Fibroblast of skin of abdomen (primary cell): ENCODE measurements around the gene ESM1. TPM values are rescaled to one million over a fixed set of nuclear protein-coding genes. Genes with fewer than 3 reads are reported as not detected.
"Not testable (repeated sequence)": the region's sequence is repeated elsewhere in the genome, so short reads cannot be mapped to it uniquely, and the experiment has no call there.

Experiments used
- DNase-seq: peaks from one replicate; pipeline ENCODE4 v3.0.0-alpha.2; 2013
- polyA plus RNA-seq, 2 experiments: library from polyadenylated mRNA; unstranded; fragments of 120-200 nt; gene quantifications; one replicate each; pipeline ENCODE4 v1.2.1, GENCODE V29; 2013; ENCODE audit not compliant: insufficient read length in 2 of 2

ESM1 gene, protein sequence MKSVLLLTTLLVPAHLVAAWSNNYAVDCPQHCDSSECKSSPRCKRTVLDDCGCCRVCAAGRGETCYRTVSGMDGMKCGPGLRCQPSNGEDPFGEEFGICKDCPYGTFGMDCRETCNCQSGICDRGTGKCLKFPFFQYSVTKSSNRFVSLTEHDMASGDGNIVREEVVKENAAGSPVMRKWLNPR
- polyA plus RNA-seq (2013, experiment 1 of 2; ENCODE audit: insufficient read length) = 2.5 TPM
- polyA plus RNA-seq (2013, experiment 2 of 2; ENCODE audit: insufficient read length) = 3.5 TPM

DNA sequence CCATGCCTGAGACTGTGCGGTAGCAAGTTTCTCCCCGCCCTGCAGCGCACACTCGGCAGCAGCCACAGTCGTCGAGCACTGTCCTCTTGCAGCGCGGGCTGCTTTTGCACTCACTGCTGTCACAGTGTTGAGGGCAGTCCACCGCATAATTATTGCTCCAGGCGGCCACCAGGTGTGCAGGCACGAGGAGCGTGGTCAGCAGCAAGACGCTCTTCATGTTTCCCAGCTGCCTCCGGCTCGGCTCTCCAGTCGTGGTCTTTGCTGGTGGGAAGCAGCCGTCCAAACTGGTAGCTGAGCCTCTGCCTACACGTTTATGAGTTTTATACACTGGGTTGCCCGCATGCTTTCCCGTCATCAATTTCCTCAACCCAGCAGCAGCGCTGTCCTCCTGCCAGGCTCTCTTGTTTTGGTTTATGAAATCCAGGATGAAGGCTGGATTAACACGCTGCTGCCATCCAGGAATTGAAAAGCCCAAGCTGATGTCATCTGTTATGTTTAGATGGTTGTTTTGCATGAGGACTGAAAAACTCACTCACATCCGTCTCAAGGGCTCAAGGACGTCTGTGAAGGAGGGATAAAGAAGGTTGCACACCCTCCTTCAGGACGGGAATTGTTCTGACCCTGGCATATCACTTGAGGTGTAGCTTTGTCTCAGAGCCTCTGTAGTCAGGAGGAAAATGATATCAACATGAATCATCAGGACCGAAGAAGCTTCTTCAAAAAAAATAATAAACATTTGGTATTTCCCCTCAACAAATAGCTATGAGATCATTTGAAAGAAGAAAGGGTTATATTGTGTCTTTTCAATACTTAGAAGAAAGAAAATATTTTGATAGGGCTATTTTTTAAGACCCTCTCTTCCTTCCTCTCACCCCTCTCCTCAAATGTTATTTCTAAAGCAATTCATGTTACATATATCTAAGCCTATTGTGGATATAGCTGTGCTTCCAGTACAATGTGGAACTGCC lies at the start of gene ESM1:
Gene ESM1 (minus strand): TSS at position 293 of the 968 bp plus-strand sequence. CDS start 76 bp downstream, at position 217.
- peak; percentile 46 for DNase-seq

DNA sequence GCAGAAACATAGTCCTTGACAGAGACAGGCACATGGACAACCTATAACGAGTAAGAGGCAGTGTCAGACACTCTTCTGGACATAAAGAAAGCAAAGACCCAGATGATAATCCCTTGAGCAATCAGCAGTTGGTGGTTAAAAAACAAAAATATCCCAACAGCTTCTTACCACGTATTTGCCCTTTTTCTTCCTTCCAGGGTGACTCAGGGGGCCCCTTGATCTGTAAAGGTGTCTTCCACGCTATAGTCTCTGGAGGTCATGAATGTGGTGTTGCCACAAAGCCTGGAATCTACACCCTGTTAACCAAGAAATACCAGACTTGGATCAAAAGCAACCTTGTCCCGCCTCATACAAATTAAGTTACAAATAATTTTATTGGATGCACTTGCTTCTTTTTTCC lies 48.2 kb upstream of the ESM1 start:
- DNase-seq = no peak

DNA sequence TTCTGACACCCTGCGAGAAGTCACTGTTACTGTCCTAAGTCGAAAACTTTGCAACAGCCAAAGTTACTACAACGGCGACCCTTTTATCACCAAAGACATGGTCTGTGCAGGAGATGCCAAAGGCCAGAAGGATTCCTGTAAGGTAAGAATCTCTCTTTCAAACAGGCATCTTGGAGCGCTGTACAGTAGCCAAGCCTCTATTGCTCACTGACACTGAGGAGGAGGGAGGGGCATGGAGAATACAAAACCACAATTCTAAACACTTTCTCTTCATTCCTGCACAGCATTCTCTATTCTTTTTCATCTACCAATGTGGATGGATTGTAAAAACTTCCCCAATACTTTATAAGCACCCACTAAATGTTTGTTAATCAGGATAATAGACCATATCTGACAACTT lies 46.1 kb upstream of the ESM1 start:
- DNase-seq = no peak

DNA sequence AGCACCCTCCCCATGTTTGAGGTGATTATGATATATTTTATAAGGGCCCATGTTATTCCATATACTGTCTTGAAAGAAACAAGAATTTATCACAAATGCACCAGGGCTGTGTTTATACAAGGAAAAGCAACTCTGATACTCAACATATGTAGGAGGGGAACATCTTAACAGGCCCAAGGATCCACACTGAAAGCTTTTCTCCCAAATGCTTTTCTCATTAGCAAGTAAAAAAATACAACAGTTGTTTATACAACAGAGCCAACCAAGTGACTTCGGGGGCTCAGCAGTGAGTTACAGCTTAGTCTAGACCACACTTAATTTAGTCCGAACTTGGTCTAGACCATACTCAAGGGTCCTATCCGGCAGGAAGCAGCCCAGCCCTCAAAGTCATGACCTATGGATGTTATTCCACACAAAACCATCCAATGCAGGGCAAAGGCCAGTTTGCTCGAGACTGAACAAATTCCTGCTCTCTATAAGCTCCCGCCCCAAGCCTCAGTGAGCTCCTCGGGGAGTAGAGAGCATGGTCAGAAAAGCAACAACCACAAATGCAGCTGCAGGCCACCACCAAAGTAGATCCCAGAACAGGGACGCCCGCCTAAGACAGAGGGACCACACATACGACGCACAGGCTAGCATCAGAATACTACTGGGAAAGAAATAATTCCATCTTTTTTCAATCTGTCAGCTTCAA lies 45.4 kb upstream of the ESM1 start:
- no peak for DNase-seq

DNA sequence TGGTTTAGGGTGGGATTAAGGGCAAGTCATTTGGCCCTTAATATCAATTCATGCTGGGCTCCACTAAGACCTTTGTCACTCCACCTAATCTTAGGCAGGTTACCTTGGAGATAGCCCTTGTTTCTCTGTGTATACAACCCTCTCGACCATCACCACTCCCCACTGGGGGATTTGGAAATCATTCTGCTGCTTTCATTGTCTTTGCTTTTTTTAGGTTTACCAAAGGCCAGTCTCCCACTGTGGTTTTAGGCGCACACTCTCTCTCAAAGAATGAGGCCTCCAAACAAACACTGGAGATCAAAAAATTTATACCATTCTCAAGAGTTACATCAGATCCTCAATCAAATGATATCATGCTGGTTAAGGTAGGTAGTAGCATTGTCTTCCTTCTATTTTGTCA lies 44.8 kb upstream of the ESM1 start:
- no peak for DNase-seq

DNA sequence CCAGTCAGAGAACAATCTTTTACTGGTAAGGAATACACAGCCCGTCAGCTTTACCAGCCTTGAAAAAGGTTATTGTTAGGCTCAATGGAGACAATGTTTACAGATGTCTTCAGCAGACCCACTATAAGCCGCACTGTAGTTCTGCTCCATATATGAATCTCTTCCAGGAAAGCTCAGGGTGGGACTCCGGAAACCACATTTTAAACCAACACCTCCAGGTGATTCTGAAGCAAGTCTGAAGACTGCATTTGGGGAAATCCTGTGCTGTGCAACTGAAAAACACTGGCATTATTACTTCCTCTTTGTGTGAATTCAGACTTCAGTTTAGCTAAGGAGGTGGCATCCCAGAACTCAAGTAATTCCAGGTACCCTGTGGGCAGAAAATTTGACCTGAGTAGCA lies 42.2 kb upstream of the ESM1 start:
- DNase-seq = no peak

DNA sequence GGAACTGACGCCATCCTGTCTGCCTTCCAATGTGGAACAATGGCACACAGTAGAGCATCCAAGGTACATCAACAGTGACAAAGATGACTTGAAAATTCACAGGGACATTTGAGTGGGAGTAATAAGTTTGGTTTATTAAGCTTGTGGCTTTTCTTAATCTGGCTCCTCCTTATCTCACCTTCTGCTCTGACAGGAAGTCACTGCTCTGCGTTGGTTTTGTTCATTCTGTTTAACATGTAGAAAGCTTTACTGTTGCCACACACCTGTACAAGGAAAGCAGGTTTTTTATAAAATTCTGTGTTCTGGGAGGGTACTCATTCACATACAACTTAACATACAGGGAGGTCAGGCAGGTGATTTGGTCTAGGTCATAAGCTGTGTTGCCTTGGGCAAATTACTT lies 37.1 kb upstream of the ESM1 start:
- DNase-seq = no peak

DNA sequence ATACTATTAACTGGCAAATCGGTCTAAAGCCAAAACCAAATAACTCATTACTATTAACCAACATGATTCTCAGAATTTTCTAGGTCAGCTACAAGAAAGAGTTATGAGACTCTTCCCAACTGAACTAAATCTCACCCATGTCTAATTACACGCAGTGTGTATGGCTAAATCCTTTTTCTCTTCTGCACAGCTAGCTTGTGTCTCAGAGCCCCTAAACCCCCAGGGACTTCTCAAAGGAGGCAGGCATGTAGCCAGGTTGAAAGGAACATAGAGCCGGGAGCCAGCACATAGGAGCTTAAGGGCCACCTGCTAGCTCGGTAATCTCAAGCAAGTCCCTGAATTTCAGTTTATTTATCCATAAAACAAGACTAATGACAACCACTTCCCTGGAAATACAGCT lies 36.4 kb upstream of the ESM1 start:
- no peak for DNase-seq

DNA sequence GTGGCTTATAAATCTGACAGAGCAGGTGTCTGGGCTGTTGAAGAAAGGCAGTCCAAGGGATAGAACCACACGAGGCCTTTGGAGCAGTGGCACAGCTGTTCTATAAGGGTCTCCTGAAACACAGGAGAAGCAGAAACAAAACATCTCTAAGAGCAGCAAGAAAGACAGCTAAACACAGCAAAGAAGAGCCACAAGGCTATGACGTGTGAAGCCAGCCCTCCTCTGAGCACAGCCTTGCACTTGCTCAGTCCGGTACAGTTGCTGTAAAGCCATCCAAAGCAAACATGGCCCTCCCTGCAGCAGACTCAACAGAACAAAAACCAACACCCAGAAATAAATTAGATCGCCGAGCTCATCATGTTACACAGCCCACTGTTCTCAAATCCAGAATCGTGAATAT lies 36.0 kb upstream of the ESM1 start:
- DNase-seq = no peak

DNA sequence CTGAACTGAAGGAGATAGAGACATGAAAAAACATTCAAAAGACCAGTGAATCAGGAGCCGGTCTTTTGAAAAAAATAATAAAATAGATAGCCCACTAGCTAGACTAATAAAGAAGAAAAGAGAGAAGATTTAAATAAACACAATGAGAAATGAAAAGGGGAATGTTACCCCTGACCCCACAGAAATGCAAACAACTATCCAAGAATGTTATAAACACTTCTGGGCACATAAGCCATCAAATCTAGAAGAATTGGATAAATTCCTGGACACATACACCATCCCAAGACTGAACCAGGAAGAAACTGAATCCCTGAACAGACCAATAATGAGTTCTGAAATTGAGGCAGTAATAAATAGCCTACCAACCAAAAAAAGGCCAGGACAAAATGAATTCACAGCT lies 24.8 kb upstream of the ESM1 start:
- not testable (repeated sequence) for DNase-seq

DNA sequence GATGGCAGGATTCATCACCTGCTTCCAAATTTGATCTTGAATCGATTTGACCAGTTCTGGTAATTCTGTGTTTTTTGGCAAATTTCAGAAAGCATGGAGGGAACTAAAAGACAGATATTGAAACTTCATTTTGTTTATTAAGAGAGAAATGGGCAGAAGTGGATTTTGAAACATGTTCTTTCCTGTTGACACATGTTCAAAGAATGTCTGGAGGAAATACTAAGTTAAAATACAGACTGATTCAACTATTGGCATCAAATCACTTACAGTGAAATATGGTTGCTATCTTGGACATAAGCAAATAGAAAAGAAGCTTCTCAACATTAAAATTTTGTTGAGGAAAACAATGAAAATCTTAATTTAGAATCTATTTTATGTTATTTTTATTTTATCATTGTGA lies 19.3 kb upstream of the ESM1 start:
- peak; percentile 56 for DNase-seq

DNA sequence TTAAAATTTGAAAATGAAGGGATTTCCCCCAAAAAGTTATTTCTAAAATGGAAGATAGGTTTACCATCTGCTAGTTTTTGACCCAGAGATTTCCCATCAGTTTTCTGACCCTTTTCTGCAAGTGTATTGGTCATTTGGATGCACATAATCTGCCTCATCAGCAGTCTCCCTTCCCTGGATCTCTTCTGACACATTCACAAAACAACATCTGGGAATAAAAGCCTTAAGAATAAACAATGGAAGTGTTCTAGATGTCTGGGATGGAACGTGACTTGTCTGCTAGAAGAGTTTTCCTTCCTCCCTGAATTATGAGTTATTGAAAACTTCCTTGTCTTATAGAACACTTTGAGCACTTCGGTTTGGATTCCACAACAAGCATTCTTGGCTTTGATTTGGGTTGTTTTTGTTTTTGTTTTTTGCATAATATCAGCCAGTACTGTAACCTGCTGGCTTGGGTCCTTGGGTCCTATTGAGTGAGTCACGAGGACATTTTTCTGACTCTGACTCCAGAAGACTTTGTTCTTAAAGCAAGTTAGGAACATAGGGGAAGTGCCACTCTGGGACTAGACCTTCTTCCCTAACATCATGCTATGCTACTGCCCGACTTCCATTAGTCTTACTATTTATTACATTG lies 18.2 kb upstream of the ESM1 start:
- no peak for DNase-seq

DNA sequence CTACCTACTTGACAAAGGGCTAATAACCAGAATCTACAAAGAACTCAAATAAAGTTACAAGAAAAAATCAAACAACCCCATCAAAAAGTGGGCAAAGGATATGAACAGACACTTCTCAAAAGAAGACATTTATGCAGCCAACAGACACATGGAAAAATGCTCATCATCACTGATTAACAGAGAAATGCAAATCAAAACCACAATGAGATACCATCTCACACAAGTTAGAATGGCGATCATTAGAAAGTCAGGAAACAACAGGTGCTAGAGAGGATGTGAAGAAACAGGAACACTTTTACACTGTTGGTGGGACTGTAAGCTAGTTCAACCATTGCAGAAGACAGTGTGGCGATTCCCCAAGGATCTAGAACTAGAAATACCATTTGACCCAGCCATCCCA lies 16.8 kb upstream of the ESM1 start:
- not testable (repeated sequence) for DNase-seq

DNA sequence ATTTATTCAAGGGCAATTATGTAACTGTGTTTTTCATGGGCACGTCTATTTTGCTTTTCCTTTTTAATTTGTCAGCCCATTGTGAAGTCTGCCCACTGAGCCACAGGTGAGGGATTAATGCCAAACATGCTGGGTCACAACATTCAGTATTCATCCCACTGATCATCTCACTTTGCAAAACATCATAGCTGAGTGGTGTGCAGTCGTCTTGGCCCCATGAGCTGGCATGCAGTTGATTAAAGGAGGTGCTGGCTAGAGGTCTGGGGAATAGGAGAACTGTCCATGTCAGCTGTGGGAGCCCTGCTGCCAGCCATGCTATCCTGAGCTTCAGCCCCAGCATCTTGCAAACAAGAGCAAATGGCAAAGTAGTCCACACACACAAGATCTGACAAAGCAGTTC lies 11.7 kb upstream of the ESM1 start:
- no peak for DNase-seq

DNA sequence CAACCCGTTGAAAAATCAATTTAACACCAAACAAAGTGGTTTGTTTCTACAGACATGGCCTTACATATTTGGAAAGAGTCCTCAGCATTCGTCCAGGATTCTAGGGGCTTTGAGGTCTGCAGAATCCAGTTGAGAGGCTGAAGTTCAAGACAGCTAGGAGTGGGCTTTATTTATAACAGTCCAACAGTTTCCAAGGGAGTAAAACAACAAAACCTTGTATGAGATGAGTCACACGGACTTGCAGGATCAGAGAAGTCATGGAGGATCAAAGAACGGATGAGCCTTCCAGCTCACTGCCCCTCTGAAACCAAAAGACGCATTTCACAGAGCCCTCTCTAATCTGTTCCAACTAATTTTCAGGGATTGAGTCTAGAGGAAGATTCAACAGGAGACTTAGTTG lies 11.1 kb upstream of the ESM1 start:
- DNase-seq = no peak

DNA sequence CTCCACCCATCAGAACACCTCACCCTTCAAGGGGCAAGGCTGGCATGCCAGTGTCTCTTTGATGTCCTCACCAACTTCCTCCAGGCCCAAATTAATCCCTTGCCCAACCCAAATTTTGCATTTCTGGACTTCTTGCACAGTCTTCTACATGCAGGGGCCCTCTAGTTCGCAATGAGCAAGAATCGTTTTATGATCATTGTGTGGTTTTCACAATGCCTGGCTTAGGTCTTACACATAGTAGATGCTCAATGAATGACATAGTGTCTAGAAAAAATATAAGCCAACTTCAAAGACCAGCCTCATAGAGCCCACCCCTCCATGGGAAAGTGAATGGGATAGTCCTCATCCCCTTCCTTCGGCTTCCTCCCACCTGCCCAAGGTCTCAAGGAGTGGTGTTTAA lies 9.8 kb upstream of the ESM1 start:
- DNase-seq = no peak

DNA sequence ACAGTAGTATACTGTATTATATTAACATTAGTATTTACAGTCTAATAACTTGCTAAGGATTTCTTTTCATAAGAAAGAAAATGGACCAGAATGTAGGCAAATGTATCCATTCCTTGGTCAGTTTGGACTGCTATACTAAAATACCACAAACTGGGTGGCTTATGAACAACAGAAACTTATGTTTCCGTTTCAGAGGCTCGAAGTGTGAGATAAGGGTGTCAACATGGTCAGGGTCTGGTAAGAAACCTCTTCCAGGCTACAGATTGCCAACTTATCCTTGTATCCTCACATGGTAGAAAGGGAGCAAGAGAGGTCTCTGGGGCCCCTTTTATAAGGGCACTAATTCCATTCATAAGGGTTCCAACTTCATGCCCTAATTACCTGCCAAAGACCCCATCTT lies 9.2 kb upstream of the ESM1 start:
- DNase-seq = no peak

DNA sequence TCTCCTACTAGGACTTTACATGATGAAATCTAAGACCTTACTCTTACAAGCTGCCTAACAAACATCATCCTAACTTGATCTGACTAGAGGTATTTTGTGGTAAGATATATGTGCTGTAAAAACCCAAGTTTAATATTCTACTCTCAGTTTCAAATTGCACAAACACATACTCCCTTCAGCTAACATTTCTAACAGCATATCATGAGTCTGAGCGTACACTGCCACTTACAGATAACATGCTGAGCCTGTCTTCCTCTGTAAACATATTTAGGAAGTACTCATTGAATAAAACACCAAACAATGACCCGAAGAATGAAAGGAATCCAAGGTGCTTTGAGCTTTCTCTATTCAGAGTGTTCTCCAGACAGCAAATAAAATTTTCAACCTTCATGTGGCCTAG lies 7.9 kb upstream of the ESM1 start:
- DNase-seq = peak; percentile 62

DNA sequence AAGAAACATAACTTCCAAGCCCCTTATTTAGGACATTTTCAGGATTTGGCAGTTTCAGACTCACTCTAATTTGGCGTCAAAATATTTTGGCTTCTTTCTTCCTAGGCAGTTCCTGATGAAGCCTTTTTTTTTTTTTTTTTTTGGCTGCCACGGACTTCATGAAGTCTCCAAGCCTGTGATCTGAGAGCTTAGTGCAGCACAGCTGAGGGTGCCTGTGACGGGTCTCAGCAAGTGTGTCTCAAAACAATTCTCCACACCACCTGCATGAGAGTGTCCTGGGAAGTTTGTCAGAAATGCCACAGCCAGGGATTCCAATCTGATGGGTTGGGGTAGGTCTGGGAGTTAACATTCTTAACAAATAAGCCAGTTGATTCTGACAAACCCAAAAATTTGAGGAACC lies 6.0 kb upstream of the ESM1 start:
- peak; percentile 25 for DNase-seq

DNA sequence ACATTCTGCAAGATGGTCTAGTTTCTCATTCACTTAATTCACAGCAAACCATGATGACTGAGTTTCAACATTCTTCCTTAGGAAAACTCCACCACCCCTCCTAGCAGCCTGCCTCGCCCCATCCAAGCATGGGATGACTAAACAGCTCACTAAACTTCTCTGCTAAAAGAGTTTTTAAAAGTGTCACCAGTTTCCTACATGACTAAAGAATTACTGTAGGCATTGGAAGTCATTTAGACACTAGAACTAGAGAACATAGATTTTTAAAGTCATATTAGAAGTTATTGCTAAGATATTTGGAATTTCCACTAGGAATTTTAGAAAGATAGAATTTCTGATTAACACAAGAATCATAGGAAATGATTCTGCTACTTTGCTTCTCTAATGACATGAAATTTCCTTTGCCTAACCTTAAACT lies 5.5 kb upstream of the ESM1 start:
- peak; percentile 86 for DNase-seq

DNA sequence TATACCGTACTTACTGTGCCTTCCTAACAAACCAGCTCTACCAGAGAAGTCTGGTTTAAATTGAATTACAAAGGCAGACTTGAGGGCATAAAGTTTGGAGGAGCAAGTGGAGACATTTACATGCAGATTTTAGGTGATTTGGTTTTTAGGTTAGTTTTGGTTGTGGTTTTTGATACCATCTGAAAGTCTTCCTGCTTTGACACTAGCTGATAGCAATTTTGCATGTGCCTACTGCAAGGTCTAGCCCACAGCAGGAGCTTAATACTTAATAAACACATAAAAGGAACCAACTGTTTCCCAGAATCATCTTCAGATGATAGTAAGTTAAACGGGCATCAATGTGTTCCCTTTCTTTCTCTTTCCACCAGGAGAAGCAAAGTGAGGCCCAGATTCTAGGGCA lies 3.4 kb upstream of the ESM1 start:
- DNase-seq = no peak

DNA sequence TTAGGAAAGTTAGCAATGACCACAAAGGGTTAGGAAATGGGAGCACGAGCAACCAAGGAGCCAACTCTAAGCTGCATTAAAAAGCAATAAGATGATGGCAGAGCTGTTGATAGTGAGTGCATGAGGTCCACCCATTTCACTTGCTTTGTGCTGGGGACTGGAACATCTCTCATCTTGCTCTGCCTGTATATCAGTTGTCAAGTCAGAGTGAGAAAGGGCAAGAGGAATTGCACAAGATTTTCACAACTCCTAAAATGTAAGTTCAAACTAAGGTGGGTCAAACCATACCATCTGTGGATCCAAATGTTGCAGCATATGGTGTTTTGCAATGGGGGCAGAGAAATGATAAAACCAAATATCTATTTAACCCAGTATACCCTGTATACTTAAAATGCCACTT lies 2.8 kb upstream of the ESM1 start:
- no peak for DNase-seq

DNA sequence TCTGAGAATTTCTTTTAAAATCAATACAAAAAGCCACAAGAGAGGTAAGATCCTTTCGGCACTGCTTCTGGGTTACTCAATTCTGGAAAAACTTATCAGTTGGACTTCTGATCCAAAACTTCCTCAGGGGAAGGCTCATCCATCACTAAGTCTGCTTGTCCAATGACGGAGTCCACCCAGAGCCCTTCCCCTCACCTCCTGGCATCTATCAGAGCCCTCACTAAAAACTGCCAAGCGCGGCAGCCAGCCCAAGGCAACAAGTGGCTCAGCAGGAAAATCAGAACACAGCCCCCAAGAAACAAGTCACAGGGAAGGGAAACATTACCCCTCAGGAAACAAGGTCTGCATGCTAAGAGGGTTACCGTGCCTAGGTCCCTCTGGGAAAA lies 869 bp upstream of the ESM1 start:
- no peak for DNase-seq
